GM19238 (cell line): ENCODE measurements around the gene MRS2.
"Not testable (repeated sequence)": the region's sequence is repeated elsewhere in the genome, so short reads cannot be mapped to it uniquely, and the experiment has no call there.

Experiments used
- DNase-seq: peaks from one replicate; pipeline ENCODE4 v3.0.0; 2011; ENCODE audit warnings: low spot score; ENCODE audit not compliant: insufficient read length

MRS2 gene

GRCh38 chr6:24402697-24403500 is at the start of gene MRS2:
Gene MRS2, plus strand, starts transcription at chr6:24402936. Its CDS starts 111 bp downstream, at chr6:24403047.
- peak; percentile 67 for DNase-seq

GRCh38 chr6:24353861-24354260 is 48.9 kb upstream of the MRS2 start:
- DNase-seq, result no peak

- DNase-seq, result no peak
Measured at GRCh38 chr6:24355393-24355792, 47.3 kb upstream of the MRS2 start.

- DNase-seq, result no peak
Measured at GRCh38 chr6:24356310-24356973, 46.3 kb upstream of the MRS2 start.

GRCh38 chr6:24357336-24358218 is 45.2 kb upstream of the MRS2 start, which contains the start of gene DCDC2:
Gene DCDC2, minus strand, starts transcription at chr6:24358059. Its CDS starts 309 bp downstream, at chr6:24357750.
- DNase-seq, result no peak

- DNase-seq, result no peak
Measured at GRCh38 chr6:24358219-24358821, 44.4 kb upstream of the MRS2 start.

- peak; percentile 52 for DNase-seq
Measured at GRCh38 chr6:24359640-24360454, 42.9 kb upstream of the MRS2 start.

GRCh38 chr6:24362363-24362762 is 40.4 kb upstream of the MRS2 start:
- DNase-seq, result not testable (repeated sequence)

GRCh38 chr6:24365103-24365633 is 37.6 kb upstream of the MRS2 start:
- not testable (repeated sequence) for DNase-seq

- no peak for DNase-seq
Measured at GRCh38 chr6:24374612-24375011, 28.1 kb upstream of the MRS2 start.

GRCh38 chr6:24376871-24377270 is 25.9 kb upstream of the MRS2 start:
- no peak for DNase-seq

GRCh38 chr6:24378473-24379097 is 24.2 kb upstream of the MRS2 start:
- no peak for DNase-seq

GRCh38 chr6:24381476-24382219 is 21.1 kb upstream of the MRS2 start:
- no peak for DNase-seq

- no peak for DNase-seq
Measured at GRCh38 chr6:24382220-24382540, 20.6 kb upstream of the MRS2 start.

GRCh38 chr6:24382891-24383494 is 19.7 kb upstream of the MRS2 start:
- DNase-seq, result not testable (repeated sequence)

- DNase-seq, result not testable (repeated sequence)
Measured at GRCh38 chr6:24384369-24385130, 18.2 kb upstream of the MRS2 start.

GRCh38 chr6:24385536-24386269 is 17.0 kb upstream of the MRS2 start:
- DNase-seq, result no peak
